ENCODE results near the gene MDFIC.

MDFIC gene

DNA sequence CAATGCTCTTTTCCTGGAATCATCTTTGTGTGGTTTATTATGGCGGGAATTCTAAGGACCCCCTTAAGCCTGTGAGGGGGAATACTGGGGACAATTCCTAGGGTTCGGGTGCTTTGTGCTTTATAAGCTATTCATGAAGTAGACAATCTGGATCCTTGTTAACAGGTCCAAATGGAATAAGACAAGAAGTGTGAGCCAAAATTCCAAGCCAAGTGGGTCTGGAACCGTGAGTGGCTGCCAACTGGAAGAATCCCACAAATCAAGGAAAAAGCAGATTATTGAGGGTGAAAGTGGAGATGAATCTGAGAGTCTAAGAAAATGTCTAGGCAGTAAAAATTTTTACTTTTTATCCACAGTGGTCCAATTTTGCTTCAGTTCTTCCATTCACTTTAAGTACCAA is 136.8 kb downstream of the MDFIC start:
- DNase-seq (ENCODE audit: insufficient read length, low spot score) (no peak), FAIRE-seq (no peak)
- TF ChIP-seq PAX5 (IDR thresholded peaks at IDR 0.05; ENCODE audit: insufficient read depth, low read length, severe bottlenecking) (no peak), POLR2AphosphoS5 (IDR thresholded peaks at IDR 0.05; ENCODE audit: low read depth, low read length) (no peak), TAF1 (IDR thresholded peaks at IDR 0.05; ENCODE audit: low read depth, low read length) (no peak), POLR2A (IDR thresholded peaks at IDR 0.05; ENCODE audit: low read depth, low read length) (no peak), SPI1 (IDR thresholded peaks at IDR 0.05; ENCODE audit: low read depth, low read length) (no peak), POU2F2 (IDR thresholded peaks at IDR 0.05; ENCODE audit: low read depth, low read length) (no peak)

DNA sequence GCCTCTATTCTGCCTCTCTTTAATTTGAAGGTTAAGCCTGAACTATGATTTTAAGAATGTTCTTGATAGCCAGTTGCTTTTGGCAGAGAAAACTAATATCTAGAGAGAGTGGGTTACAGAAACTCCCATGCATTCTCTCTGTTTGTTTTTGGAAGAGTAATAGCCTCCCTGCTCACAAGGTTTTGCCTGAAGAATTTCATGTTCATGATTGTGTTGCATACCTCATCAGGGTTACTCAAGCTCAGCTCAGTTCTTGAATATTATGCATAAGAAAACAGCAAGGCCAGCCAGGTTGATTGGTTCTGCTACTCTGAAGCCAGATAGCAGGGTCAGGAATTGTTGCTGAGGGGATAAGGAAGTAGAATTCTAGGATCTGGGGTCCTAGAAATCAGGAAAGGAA is 137.4 kb downstream of the MDFIC start:
- no peak for DNase-seq (ENCODE audit: insufficient read length, low spot score)
- TF ChIP-seq SPI1 (IDR thresholded peaks at IDR 0.05; ENCODE audit: low read depth, low read length), result no peak
- no peak for TF ChIP-seq POU2F2 (IDR thresholded peaks at IDR 0.05; ENCODE audit: low read depth, low read length)
- peak; percentile 66 for FAIRE-seq

DNA sequence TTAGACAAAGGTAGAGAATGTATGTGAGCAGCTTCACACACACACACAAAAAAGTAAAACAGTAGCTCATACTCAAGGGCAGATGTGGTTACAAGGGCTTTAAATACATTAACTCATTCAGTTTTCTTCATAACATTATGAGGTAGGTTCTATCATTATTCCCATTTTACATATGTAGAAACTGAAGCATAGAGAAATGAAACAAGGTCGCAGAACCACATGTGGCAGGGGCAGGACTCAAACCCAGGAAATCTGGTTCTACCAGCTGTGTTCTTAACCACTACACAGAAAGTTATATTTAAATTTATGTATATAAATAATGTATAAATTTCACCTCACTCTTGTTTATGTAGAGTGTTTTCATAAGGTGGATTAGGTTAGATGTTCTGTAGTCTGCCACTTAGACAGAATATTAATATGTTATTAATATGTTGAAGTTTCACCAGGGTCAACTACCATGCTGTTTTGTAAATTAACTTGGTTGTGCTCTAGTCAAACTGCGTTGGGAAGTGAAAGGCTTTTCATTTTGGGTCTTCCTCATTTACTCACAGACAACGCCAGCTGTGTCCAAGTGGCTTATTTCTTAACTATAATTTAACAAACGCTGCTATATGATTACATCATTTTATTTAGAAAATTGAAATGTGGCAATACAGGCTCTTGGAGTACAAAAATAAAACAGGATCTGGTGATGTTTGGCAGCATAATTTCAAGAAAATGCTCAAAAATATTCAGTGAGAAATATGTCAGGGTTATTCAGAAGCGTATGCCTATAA is 138.4 kb downstream of the MDFIC start:
- FAIRE-seq (peak; percentile 38), DNase-seq (ENCODE audit: insufficient read length, low spot score) (no peak)
- TF ChIP-seq PAX5 (IDR thresholded peaks at IDR 0.05; ENCODE audit: insufficient read depth, low read length, severe bottlenecking) (no peak), SPI1 (IDR thresholded peaks at IDR 0.05; ENCODE audit: low read depth, low read length) (peak; percentile 61)

DNA sequence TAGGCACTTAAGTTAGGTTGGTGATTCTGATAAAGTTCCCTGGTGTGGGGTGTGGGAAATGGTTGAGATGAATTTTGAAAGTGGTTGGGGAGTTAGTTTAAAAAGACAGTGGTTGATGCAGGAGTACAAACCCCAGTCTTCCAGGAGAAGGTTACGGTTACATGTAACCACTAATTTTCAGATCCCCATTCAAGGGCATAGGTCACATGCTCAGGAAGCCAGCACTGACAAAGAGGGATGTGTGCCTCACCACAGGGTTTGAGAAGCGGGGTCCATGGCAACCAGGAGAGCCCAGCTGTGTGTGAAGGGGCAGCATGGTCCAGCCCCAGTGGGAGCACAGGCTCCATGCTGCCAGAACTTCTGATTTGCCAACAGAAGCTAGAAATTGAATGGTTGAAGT is 144.2 kb downstream of the MDFIC start:
- FAIRE-seq (peak; percentile 85), DNase-seq (ENCODE audit: insufficient read length, low spot score) (no peak)
- peak; percentile 82 for TF ChIP-seq SPI1 (IDR thresholded peaks at IDR 0.05; ENCODE audit: low read depth, low read length)
- no peak for TF ChIP-seq PAX5 (IDR thresholded peaks at IDR 0.05; ENCODE audit: insufficient read depth, low read length, severe bottlenecking)

DNA sequence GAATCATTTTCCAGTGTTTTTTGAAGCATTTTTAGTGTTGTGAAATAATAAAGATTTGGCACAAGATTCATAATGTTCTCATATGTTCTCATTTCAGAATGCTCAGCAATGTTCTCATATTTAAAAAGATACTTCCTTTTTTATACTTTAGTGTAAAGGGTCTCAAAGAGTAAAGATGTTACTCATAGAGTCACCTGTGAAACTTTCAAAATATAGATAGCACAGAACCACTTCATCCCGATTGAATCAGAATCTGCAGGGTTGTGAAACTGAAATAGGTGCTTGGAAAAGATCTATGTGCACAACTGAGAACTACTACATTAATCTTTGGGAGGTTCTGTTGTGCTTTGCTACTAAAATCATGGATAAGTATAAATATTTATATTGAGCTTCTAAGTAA is 144.7 kb downstream of the MDFIC start:
- DNase-seq (ENCODE audit: insufficient read length, low spot score), result no peak
- no peak for FAIRE-seq
- TF ChIP-seq POU2F2 (IDR thresholded peaks at IDR 0.05; ENCODE audit: low read depth, low read length) (no peak), PAX5 (IDR thresholded peaks at IDR 0.05; ENCODE audit: insufficient read depth, low read length, severe bottlenecking) (no peak), TAF1 (IDR thresholded peaks at IDR 0.05; ENCODE audit: low read depth, low read length) (no peak), POLR2AphosphoS5 (IDR thresholded peaks at IDR 0.05; ENCODE audit: low read depth, low read length) (no peak), POLR2A (IDR thresholded peaks at IDR 0.05; ENCODE audit: low read depth, low read length) (no peak), SPI1 (IDR thresholded peaks at IDR 0.05; ENCODE audit: low read depth, low read length) (no peak)

DNA sequence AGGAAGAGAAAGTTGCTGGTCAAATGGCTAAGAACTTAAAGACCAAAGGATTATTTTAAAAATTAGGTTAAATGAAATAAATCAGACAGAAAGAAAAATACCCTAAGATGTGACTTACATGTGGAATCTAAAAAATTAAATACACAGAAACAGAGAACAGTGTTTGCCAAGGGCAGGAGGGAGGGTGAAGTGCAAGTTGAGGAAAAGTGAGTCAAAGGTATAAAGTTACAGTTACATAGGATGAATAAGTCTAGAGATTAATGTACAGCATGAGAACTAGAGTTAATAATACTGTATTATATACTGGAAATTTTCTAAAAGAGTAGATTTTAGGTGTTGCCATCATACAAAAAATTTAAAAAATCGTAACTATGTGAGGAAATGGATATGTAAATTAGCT is 146.3 kb downstream of the MDFIC start:
- DNase-seq (ENCODE audit: insufficient read length, low spot score), result no peak
- TF ChIP-seq POU2F2 (IDR thresholded peaks at IDR 0.05; ENCODE audit: low read depth, low read length), result no peak
- no peak for TF ChIP-seq PAX5 (IDR thresholded peaks at IDR 0.05; ENCODE audit: insufficient read depth, low read length, severe bottlenecking)
- TF ChIP-seq TAF1 (IDR thresholded peaks at IDR 0.05; ENCODE audit: low read depth, low read length), result no peak
- TF ChIP-seq POLR2A (IDR thresholded peaks at IDR 0.05; ENCODE audit: low read depth, low read length), result no peak
- no peak for TF ChIP-seq POLR2AphosphoS5 (IDR thresholded peaks at IDR 0.05; ENCODE audit: low read depth, low read length)
- TF ChIP-seq SPI1 (IDR thresholded peaks at IDR 0.05; ENCODE audit: low read depth, low read length), result no peak
- FAIRE-seq, result no peak
